HepG2 (cell line): Measurements from ENCODE around the gene CXCL17. TPM values are rescaled to one million over a fixed set of nuclear protein-coding genes. Genes with fewer than 3 reads are reported as not detected.
A peak's percentile ranks its signal among the peaks of the same experiment; 100 is the strongest.

Source experiments
- CBX5 ChIP-seq: sonication (generic); formaldehyde crosslinking; IDR thresholded peaks from 2 replicates; pipeline ENCODE4 v1.4.0; 2020; ENCODE audit warnings: missing genetic modification reagents, borderline replicate concordance
- CCAR2 ChIP-seq: fragments of 200-400 bp; formaldehyde crosslinking; optimal IDR thresholded peaks from 2 replicates; pipeline ENCODE3; 2018; ENCODE audit warnings: low read depth, mild to moderate bottlenecking, low read length, moderate library complexity
- HDAC1 ChIP-seq: sonication (generic); formaldehyde crosslinking; IDR thresholded peaks from 2 replicates; pipeline ENCODE4 v1.5.1; 2020; ENCODE audit warnings: mild to moderate bottlenecking, missing genetic modification reagents
- ISL2 ChIP-seq: sonication (generic); formaldehyde crosslinking; IDR thresholded peaks from 2 replicates; pipeline ENCODE4 v1.5.0; 2020; ENCODE audit warnings: missing genetic modification reagents
- KAT7 ChIP-seq: IDR thresholded peaks from 2 replicates; pipeline ENCODE4 v1.6.1; 2018; ENCODE audit warnings: borderline replicate concordance, missing compliant biosample characterization
- KLF12 ChIP-seq: sonication (generic); formaldehyde crosslinking; IDR thresholded peaks from 2 replicates; pipeline ENCODE4 v1.4.0; 2020; ENCODE audit warnings: missing genetic modification reagents, borderline replicate concordance
- KLF16 ChIP-seq, 2 experiments: sonication (generic) in 1 of 2; formaldehyde crosslinking in 1 of 2; IDR thresholded peaks; 2 replicates each; pipeline versions ENCODE4 v1.6.1 to v1.8.0; 2016 to 2023; ENCODE audit warnings: missing genetic modification reagents in 2 of 2, missing compliant biosample characterization in 1 of 2
- MAFF ChIP-seq: IDR thresholded peaks from 2 replicates; pipeline ENCODE4 v1.6.1; 2011; ENCODE audit warnings: low read depth, low read length, improper control_type of control experiment
- NCOA5 ChIP-seq: sonication (generic); formaldehyde crosslinking; IDR thresholded peaks from 2 replicates; pipeline ENCODE4 v1.4.0; 2020; ENCODE audit warnings: missing genetic modification reagents
- NFE2L1 ChIP-seq: sonication (generic); formaldehyde crosslinking; IDR thresholded peaks from 2 replicates; pipeline ENCODE4 v1.4.0; 2020; ENCODE audit warnings: missing genetic modification reagents, mild to moderate bottlenecking, borderline replicate concordance
- NFIC ChIP-seq: IDR thresholded peaks from 2 replicates; pipeline ENCODE4 v1.6.1; 2012; ENCODE audit warnings: mild to moderate bottlenecking, low read length, inconsistent platforms
- NR2F2 ChIP-seq: IDR thresholded peaks from 2 replicates; pipeline ENCODE4 v1.6.1; 2012; ENCODE audit warnings: low read depth, inconsistent platforms, borderline replicate concordance
- POLR2AphosphoS2 ChIP-seq: IDR thresholded peaks from 2 replicates; pipeline ENCODE4 v1.6.1; 2011; ENCODE audit warnings: low read depth, low read length, improper control_type of control experiment
- SP140L ChIP-seq: sonication (generic); formaldehyde crosslinking; IDR thresholded peaks from 2 replicates; pipeline ENCODE4 v1.4.0; 2020; ENCODE audit warnings: missing genetic modification reagents, borderline replicate concordance
- SP5 ChIP-seq: IDR thresholded peaks from 2 replicates; pipeline ENCODE4 v1.6.1; 2016; ENCODE audit warnings: low read depth, borderline replicate concordance
- SPEN ChIP-seq: sonication (generic); formaldehyde crosslinking; IDR thresholded peaks from 2 replicates; pipeline ENCODE4 v1.5.1; 2020; ENCODE audit warnings: low read depth, mild to moderate bottlenecking, missing genetic modification reagents
- SRSF1 ChIP-seq: fragments of 200-400 bp; formaldehyde crosslinking; optimal IDR thresholded peaks from 2 replicates; pipeline ENCODE3; 2017; ENCODE audit warnings: mild to moderate bottlenecking, low read depth, low read length, moderate library complexity
- TEAD2 ChIP-seq: sonication (generic); formaldehyde crosslinking; IDR thresholded peaks from 2 replicates; pipeline ENCODE4 v1.9.0; 2021; ENCODE audit warnings: missing genetic modification reagents
- ZBTB7B ChIP-seq: sonication (generic); formaldehyde crosslinking; IDR thresholded peaks from 2 replicates; pipeline ENCODE4 v1.4.0; 2020; ENCODE audit warnings: missing genetic modification reagents
- ZMYM3 ChIP-seq: sonication (generic); formaldehyde crosslinking; IDR thresholded peaks from 2 replicates; pipeline ENCODE4 v1.5.1; 2020; ENCODE audit warnings: mild to moderate bottlenecking, missing genetic modification reagents
- ZMYM4 ChIP-seq: sonication (generic); formaldehyde crosslinking; IDR thresholded peaks from 2 replicates; pipeline ENCODE4 v1.8.1; 2023; ENCODE audit warnings: mild to moderate bottlenecking, missing genetic modification reagents
- ZNF136 ChIP-seq: sonication (generic); formaldehyde crosslinking; IDR thresholded peaks from 2 replicates; pipeline ENCODE4 v1.8.1; 2022; ENCODE audit warnings: low read depth, mild to moderate bottlenecking, moderate library complexity, missing genetic modification reagents
- ZNF280B ChIP-seq: sonication (generic); formaldehyde crosslinking; IDR thresholded peaks from 2 replicates; pipeline ENCODE4 v1.5.0; 2020; ENCODE audit warnings: missing genetic modification reagents, mild to moderate bottlenecking, borderline replicate concordance
- ZNF44 ChIP-seq: sonication (generic); formaldehyde crosslinking; IDR thresholded peaks from 2 replicates; pipeline ENCODE4 v1.5.1; 2020; ENCODE audit warnings: mild to moderate bottlenecking, missing genetic modification reagents
- ZNF546 ChIP-seq: sonication (generic); formaldehyde crosslinking; conservative IDR thresholded peaks from 2 replicates; pipeline ENCODE4 v1.8.1; 2023; ENCODE audit warnings: mild to moderate bottlenecking, missing genetic modification reagents
- ZNF724P ChIP-seq: sonication (generic); formaldehyde crosslinking; IDR thresholded peaks from 2 replicates; pipeline ENCODE4 v1.8.0; 2022; ENCODE audit warnings: missing genetic modification reagents, borderline replicate concordance
- ZNF792 ChIP-seq: IDR thresholded peaks from 2 replicates; pipeline ENCODE4 v1.6.1; 2016
- polyA plus RNA-seq, 8 experiments: library from polyadenylated mRNA; depleted of rRNA in 3 of 8; stranded (reverse) in 7 of 8; unstranded in 1 of 8; fragments of >200 nt; fragmentation: Illumina TruSeq in 4 of 8; extraction: Trizol in 4 of 8; gene quantifications; 2 replicates each; pipeline versions ENCODE4 v1.2.1 to v1.2.3, GENCODE V29; 2011 to 2016; ENCODE audit warnings: low read depth in 4 of 8, missing spikeins in 1 of 8, mixed read lengths in 1 of 8; ENCODE audit not compliant: insufficient read depth in 1 of 8
- total RNA-seq, 5 experiments: library from RNA; depleted of rRNA; stranded (reverse); fragments of >200 nt; fragmentation: Illumina TruSeq; extraction: Trizol; gene quantifications; 2 replicates each; pipeline ENCODE4 v1.2.3, GENCODE V29; 2016; ENCODE audit warnings: low read depth in 1 of 5
- TF ChIP-seq, protein P1 (sequence below): sonication (generic); formaldehyde crosslinking; conservative IDR thresholded peaks from 2 replicates; pipeline ENCODE4 v1.4.0; 2020; ENCODE audit warnings: mild to moderate bottlenecking, missing genetic modification reagents, moderate library complexity

The CXCL17 gene
- total and polyA plus RNA-seq, 2 of the 13 experiments (the other 11 are each of a cell fraction or from before 2014, with no cell fraction given) = 0.12 TPM; not detected in 1

- TF ChIP-seq, protein P1, sequence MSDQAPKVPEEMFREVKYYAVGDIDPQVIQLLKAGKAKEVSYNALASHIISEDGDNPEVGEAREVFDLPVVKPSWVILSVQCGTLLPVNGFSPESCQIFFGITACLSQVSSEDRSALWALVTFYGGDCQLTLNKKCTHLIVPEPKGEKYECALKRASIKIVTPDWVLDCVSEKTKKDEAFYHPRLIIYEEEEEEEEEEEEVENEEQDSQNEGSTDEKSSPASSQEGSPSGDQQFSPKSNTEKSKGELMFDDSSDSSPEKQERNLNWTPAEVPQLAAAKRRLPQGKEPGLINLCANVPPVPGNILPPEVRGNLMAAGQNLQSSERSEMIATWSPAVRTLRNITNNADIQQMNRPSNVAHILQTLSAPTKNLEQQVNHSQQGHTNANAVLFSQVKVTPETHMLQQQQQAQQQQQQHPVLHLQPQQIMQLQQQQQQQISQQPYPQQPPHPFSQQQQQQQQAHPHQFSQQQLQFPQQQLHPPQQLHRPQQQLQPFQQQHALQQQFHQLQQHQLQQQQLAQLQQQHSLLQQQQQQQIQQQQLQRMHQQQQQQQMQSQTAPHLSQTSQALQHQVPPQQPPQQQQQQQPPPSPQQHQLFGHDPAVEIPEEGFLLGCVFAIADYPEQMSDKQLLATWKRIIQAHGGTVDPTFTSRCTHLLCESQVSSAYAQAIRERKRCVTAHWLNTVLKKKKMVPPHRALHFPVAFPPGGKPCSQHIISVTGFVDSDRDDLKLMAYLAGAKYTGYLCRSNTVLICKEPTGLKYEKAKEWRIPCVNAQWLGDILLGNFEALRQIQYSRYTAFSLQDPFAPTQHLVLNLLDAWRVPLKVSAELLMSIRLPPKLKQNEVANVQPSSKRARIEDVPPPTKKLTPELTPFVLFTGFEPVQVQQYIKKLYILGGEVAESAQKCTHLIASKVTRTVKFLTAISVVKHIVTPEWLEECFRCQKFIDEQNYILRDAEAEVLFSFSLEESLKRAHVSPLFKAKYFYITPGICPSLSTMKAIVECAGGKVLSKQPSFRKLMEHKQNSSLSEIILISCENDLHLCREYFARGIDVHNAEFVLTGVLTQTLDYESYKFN = peak; percentile 87
- TF ChIP-seq NR2F2 (peak; percentile 60; the same call in 1 of the 2 replicates), KLF16 (CRISPR knock-in tag; IDR thresholded peaks at IDR 0.05) (peak in 1 of 2 experiments; percentile 44; a peak in 1 of 4 replicates), ZNF546 (CRISPR knock-in tag) (no peak), SPEN (CRISPR knock-in tag) (no peak), HDAC1 (CRISPR knock-in tag) (0 out of 2 replicates have a peak, but pooled peaks have one; percentile 28), NFIC (peak; percentile 92), SP5 (no peak), ZMYM3 (CRISPR knock-in tag) (peak; percentile 66; the same call in 1 of the 2 replicates), CCAR2 (no peak), ZNF792 (CRISPR knock-in tag) (no peak; the same call in 1 of the 2 replicates), TEAD2 (no peak), KLF12 (CRISPR knock-in tag) (no peak), ZNF724P (CRISPR knock-in tag) (no peak), ZNF280B (CRISPR knock-in tag) (no peak), NFE2L1 (no peak), ZNF44 (CRISPR knock-in tag) (no peak), KAT7 (peak; percentile 33; the same call in 1 of the 2 replicates), MAFF (no peak), ZBTB7B (CRISPR knock-in tag) (peak; percentile 82), ZMYM4 (CRISPR knock-in tag) (0 out of 2 replicates have a peak, but pooled peaks have one; percentile 25), ZNF136 (no peak), SP140L (CRISPR knock-in tag) (no peak), NCOA5 (no peak), POLR2AphosphoS2 (no peak), ISL2 (CRISPR knock-in tag) (peak; percentile 92), CBX5 (CRISPR knock-in tag) (no peak), SRSF1 (no peak)
These were observed 46.2 kb upstream of the CXCL17 start (continued) for GRCh38 chr19:42488783-42489521.
